Cardiac atrium fibroblast (primary cell): ENCODE measurements around the gene OR13F1. TPM values are rescaled to one million over a fixed set of nuclear protein-coding genes. Genes with fewer than 3 reads are reported as not detected.

Experiments
- total RNA-seq: library from RNA; depleted of rRNA; stranded (reverse); fragments of >200 nt; gene quantifications from 2 replicates; pipeline ENCODE4 v1.2.3, GENCODE V29; 2015

OR13F1 gene, protein sequence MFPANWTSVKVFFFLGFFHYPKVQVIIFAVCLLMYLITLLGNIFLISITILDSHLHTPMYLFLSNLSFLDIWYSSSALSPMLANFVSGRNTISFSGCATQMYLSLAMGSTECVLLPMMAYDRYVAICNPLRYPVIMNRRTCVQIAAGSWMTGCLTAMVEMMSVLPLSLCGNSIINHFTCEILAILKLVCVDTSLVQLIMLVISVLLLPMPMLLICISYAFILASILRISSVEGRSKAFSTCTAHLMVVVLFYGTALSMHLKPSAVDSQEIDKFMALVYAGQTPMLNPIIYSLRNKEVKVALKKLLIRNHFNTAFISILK
- total RNA-seq: not detected in 2 replicates

DNA sequence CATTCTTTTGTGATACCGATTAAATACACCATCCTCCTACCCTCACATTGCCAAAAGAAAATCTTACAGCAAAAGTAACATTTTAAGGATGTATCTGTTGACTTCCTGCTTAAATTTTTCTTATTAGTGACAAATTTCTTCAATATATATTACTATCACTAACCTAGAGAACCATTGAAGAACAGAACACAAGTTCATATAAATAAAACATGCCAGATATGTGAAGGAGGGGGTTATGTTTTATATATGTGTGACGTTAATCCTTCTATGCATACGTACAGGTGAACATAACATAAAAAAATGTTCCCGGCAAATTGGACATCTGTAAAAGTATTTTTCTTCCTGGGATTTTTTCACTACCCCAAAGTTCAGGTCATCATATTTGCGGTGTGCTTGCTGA lies at the start of gene OR13F1:
Gene OR13F1 (plus strand): TSS at position 301 of the 400 bp plus-strand sequence. CDS start 0 bp downstream, at position 301.

DNA sequence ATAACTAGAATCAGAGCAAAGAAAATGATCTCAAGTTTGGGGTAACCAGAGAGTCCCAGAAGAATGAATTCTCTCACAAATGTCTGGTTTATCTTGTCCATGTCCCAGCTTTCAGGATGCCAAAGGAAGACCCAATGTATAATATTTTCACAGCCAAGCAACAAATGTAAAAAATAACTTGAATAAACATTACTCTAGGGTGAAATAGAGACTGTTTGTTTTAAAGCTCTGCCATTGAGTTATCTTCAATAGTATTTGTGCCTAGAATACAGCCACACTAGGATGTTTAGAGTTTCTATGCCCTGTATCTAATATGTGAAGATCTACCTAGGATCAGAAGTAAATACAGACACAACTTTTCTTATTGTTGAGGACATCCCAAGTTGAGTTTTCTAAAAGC lies 23.0 kb downstream of the OR13F1 start, which contains the start of gene OR13C4:
Gene OR13C4 (minus strand): TSS at position 101 of the 400 bp plus-strand sequence. CDS start 0 bp downstream, at position 101.

GRCh38 chr9:104536756-104537155 lies 32.7 kb downstream of the OR13F1 start, which contains the start of gene OR13C3:
Gene OR13C3, minus strand, starts transcription at chr9:104536856. Its CDS starts 133 bp downstream, at chr9:104536723.

Other genes starting within 250 kb of the OR13F1 start
- not detected in 2 replicates for gene OR13C4, start 22.9 kb downstream of the OR13F1 start, total RNA-seq
- not detected in 2 replicates for gene OR13C3, start 32.6 kb downstream of the OR13F1 start, total RNA-seq
- not detected in 2 replicates for gene OR13C8, start 64.9 kb downstream of the OR13F1 start, total RNA-seq
- not detected in 2 replicates for gene OR13C5, start 95.2 kb downstream of the OR13F1 start, total RNA-seq
- not detected in 2 replicates for gene OR13C2, start 101.4 kb downstream of the OR13F1 start, total RNA-seq
- gene OR13C9, start 113.9 kb downstream of the OR13F1 start, total RNA-seq: not detected in 2 replicates
- not detected in 2 replicates for gene OR13D1, start 190.3 kb downstream of the OR13F1 start, total RNA-seq
- 34.8 and 53.3 TPM in 2 replicates for gene NIPSNAP3A, start 243.4 kb downstream of the OR13F1 start, total RNA-seq